ENCODE data around the gene CARMIL3.
"Not testable (repeated sequence)": the region's sequence is repeated elsewhere in the genome, so short reads cannot be mapped to it uniquely, and the experiment has no call there.

Gene CARMIL3

GRCh38 chr14:24013654-24014514, 37.9 kb upstream of the CARMIL3 start:
- H3K27me3 ChIP-seq (ENCODE audit: insufficient read depth, low read length, poor library complexity, severe bottlenecking), result no peaks in the 10 kb centered on the region
- no peaks in the 10 kb centered on the region for H3K9me3 ChIP-seq (ENCODE audit: insufficient read depth, low read depth, low read length)
- H3K9me2 ChIP-seq (replicated peaks; ENCODE audit: low read depth, low read length), result no peaks in the 10 kb centered on the region
- no peaks in the 10 kb centered on the region for H3F3A ChIP-seq (ENCODE audit: low read depth)
- H3K4me3 ChIP-seq (ENCODE audit: low read length, poor library complexity, severe bottlenecking), result no peak overlapping the region
- H3K36me3 ChIP-seq (ENCODE audit: insufficient read depth, low read length), result no peaks in the 10 kb centered on the region
- H3K4me1 ChIP-seq (ENCODE audit: insufficient read depth, low read length, poor library complexity, severe bottlenecking), result peaks cover 7% of the 10 kb centered on the region
- H3K4me2 ChIP-seq (ENCODE audit: low read depth, low read length, poor library complexity, severe bottlenecking), result peak overlapping the region; percentile 32
- no peaks in the 10 kb centered on the region for H3K79me2 ChIP-seq (ENCODE audit: insufficient read depth, low read length)
- no peaks in the 10 kb centered on the region for H4K20me1 ChIP-seq (ENCODE audit: insufficient read depth, low read length, poor library complexity, severe bottlenecking)
- no peak overlapping the region for H3K9ac ChIP-seq (ENCODE audit: low read depth, low read length, poor library complexity, severe bottlenecking)
- H2AFZ ChIP-seq (ENCODE audit: low read length), result no peak overlapping the region
- TF ChIP-seq CTCF (conservative IDR thresholded peaks at IDR 0.05; ENCODE audit: low read length), result peak; percentile 84
- TF ChIP-seq EZH2phosphoT487 (IDR thresholded peaks at IDR 0.05; ENCODE audit: borderline replicate concordance), result no peak

DNA sequence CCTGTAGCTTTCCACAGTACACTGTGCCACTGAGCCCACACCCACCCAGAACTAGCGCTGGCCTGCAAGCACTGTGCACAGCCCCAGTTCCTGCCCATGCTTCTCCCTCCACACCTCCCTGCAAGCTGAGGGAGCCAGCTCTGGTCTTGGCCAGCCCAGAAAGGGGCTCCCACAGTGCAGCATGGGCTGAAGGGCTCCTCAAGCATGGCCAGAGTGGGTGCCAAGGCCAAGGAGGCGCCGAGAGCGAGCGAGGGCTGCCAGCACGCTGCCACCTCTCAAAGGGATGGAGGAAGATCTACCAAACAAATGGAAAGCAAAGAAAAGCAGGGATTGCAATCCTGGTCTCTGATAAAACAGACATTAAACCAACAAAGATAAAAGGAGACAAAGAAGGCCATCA, 36.1 kb upstream of the CARMIL3 start:
- not testable (repeated sequence) for H3K36me3 ChIP-seq (ENCODE audit: insufficient read depth, low read length); H4K20me1 ChIP-seq (ENCODE audit: insufficient read depth, low read length, poor library complexity, severe bottlenecking); H3K4me1 ChIP-seq (ENCODE audit: insufficient read depth, low read length, poor library complexity, severe bottlenecking); H3K79me2 ChIP-seq (ENCODE audit: insufficient read depth, low read length); H3K9me2 ChIP-seq (replicated peaks; ENCODE audit: low read depth, low read length); H2AFZ ChIP-seq (ENCODE audit: low read length); H3F3A ChIP-seq (ENCODE audit: low read depth); H3K27me3 ChIP-seq (ENCODE audit: insufficient read depth, low read length, poor library complexity, severe bottlenecking); H3K4me2 ChIP-seq (ENCODE audit: low read depth, low read length, poor library complexity, severe bottlenecking); H3K9me3 ChIP-seq (ENCODE audit: insufficient read depth, low read depth, low read length); H3K9ac ChIP-seq (ENCODE audit: low read depth, low read length, poor library complexity, severe bottlenecking); H3K4me3 ChIP-seq (ENCODE audit: low read length, poor library complexity, severe bottlenecking)

GRCh38 chr14:24018978-24019377, 32.8 kb upstream of the CARMIL3 start:
- H4K20me1 ChIP-seq (ENCODE audit: insufficient read depth, low read length, poor library complexity, severe bottlenecking); H3F3A ChIP-seq (ENCODE audit: low read depth); H3K27me3 ChIP-seq (ENCODE audit: insufficient read depth, low read length, poor library complexity, severe bottlenecking); H3K36me3 ChIP-seq (ENCODE audit: insufficient read depth, low read length); H3K9me2 ChIP-seq (replicated peaks; ENCODE audit: low read depth, low read length); H3K9me3 ChIP-seq (ENCODE audit: insufficient read depth, low read depth, low read length); H3K79me2 ChIP-seq (ENCODE audit: insufficient read depth, low read length); H3K4me3 ChIP-seq (ENCODE audit: low read length, poor library complexity, severe bottlenecking); H3K9ac ChIP-seq (ENCODE audit: low read depth, low read length, poor library complexity, severe bottlenecking); H3K4me1 ChIP-seq (ENCODE audit: insufficient read depth, low read length, poor library complexity, severe bottlenecking); H3K4me2 ChIP-seq (ENCODE audit: low read depth, low read length, poor library complexity, severe bottlenecking); H2AFZ ChIP-seq (ENCODE audit: low read length): not testable (repeated sequence)

DNA sequence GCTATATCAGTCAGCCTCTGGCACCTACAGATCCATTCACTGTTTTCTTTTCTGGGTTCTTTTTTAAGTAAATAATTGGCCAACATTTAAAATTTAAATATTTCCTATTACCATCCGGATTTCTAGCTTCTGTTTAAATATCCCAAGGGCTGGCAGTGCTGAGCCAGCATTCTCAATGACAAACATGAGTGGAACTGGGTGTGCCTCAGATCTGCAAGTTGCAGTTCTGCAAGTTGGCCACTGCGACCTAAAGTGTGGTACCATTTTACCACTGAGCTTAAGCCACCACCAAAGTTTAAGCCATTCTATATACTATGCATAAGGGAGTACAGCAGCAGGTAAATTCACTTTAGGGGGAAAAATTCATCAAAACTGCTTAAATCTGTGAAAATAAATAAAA, 31.9 kb upstream of the CARMIL3 start:
- H3K27me3 ChIP-seq (ENCODE audit: insufficient read depth, low read length, poor library complexity, severe bottlenecking); H3K79me2 ChIP-seq (ENCODE audit: insufficient read depth, low read length); H3K4me2 ChIP-seq (ENCODE audit: low read depth, low read length, poor library complexity, severe bottlenecking); H3K9ac ChIP-seq (ENCODE audit: low read depth, low read length, poor library complexity, severe bottlenecking); H3F3A ChIP-seq (ENCODE audit: low read depth); H3K4me3 ChIP-seq (ENCODE audit: low read length, poor library complexity, severe bottlenecking); H3K36me3 ChIP-seq (ENCODE audit: insufficient read depth, low read length); H3K9me3 ChIP-seq (ENCODE audit: insufficient read depth, low read depth, low read length); H3K9me2 ChIP-seq (replicated peaks; ENCODE audit: low read depth, low read length); H4K20me1 ChIP-seq (ENCODE audit: insufficient read depth, low read length, poor library complexity, severe bottlenecking); H3K4me1 ChIP-seq (ENCODE audit: insufficient read depth, low read length, poor library complexity, severe bottlenecking); H2AFZ ChIP-seq (ENCODE audit: low read length): not testable (repeated sequence)
- peak; percentile 34; the same call in 1 of the 2 replicates for TF ChIP-seq CTCF (conservative IDR thresholded peaks at IDR 0.05; ENCODE audit: low read length)

GRCh38 chr14:24020520-24020919, 31.3 kb upstream of the CARMIL3 start:
- H3K36me3 ChIP-seq (ENCODE audit: insufficient read depth, low read length); H3K4me1 ChIP-seq (ENCODE audit: insufficient read depth, low read length, poor library complexity, severe bottlenecking); H3K9ac ChIP-seq (ENCODE audit: low read depth, low read length, poor library complexity, severe bottlenecking); H3K4me2 ChIP-seq (ENCODE audit: low read depth, low read length, poor library complexity, severe bottlenecking); H3K27me3 ChIP-seq (ENCODE audit: insufficient read depth, low read length, poor library complexity, severe bottlenecking); H4K20me1 ChIP-seq (ENCODE audit: insufficient read depth, low read length, poor library complexity, severe bottlenecking); H3K79me2 ChIP-seq (ENCODE audit: insufficient read depth, low read length); H2AFZ ChIP-seq (ENCODE audit: low read length); H3F3A ChIP-seq (ENCODE audit: low read depth); H3K9me2 ChIP-seq (replicated peaks; ENCODE audit: low read depth, low read length); H3K9me3 ChIP-seq (ENCODE audit: insufficient read depth, low read depth, low read length); H3K4me3 ChIP-seq (ENCODE audit: low read length, poor library complexity, severe bottlenecking): not testable (repeated sequence)

DNA sequence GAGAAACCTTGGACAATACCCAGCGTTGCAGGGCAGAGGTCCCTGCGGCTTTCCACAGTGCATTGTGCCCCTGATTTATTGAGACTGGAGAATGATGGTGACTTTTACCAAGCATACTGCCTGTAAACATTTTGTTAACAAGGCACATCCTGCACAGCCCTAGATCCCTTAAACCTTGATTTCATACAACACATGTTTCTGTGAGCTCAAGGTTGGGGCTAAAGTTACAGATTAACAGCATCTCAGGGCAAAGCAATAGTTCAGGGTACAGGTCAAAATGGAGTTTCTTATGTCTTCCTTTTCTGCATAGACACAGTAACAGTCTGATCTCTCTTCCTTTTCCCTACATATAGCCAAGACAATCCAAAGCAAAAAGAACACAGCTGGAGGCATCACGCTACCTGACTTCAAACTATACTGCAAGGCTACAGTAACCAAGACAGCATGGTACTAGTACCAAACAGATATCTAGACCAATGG, 26.8 kb upstream of the CARMIL3 start:
- H3K9me3 ChIP-seq (ENCODE audit: insufficient read depth, low read depth, low read length); H4K20me1 ChIP-seq (ENCODE audit: insufficient read depth, low read length, poor library complexity, severe bottlenecking); H3K27me3 ChIP-seq (ENCODE audit: insufficient read depth, low read length, poor library complexity, severe bottlenecking); H3K9me2 ChIP-seq (replicated peaks; ENCODE audit: low read depth, low read length); H3K79me2 ChIP-seq (ENCODE audit: insufficient read depth, low read length); H3F3A ChIP-seq (ENCODE audit: low read depth); H3K4me1 ChIP-seq (ENCODE audit: insufficient read depth, low read length, poor library complexity, severe bottlenecking); H3K36me3 ChIP-seq (ENCODE audit: insufficient read depth, low read length); H3K4me3 ChIP-seq (ENCODE audit: low read length, poor library complexity, severe bottlenecking); H3K9ac ChIP-seq (ENCODE audit: low read depth, low read length, poor library complexity, severe bottlenecking); H3K4me2 ChIP-seq (ENCODE audit: low read depth, low read length, poor library complexity, severe bottlenecking); H2AFZ ChIP-seq (ENCODE audit: low read length): not testable (repeated sequence)
